Activated CD8-positive, alpha-beta T cell treated with anti-CD3 and anti-CD28 coated beads for 36 hours (primary cell): ENCODE data around the gene MACC1. TPM values are rescaled to one million over a fixed set of nuclear protein-coding genes. Genes with fewer than 3 reads are reported as not detected.
A peak's percentile ranks its signal among the peaks of the same experiment; 100 is the strongest.

ENCODE experiments used
- ATAC-seq: fragments of 200-7000 bp; cut with Tn5 transposase; one replicate; pipeline ENCODE4 v1.10.0; 2021; ENCODE audit warnings: mild to moderate bottlenecking, moderate library complexity
- CTCF ChIA-PET: fragments of 350-600 bp; sonication (Branson Sonifier 250); formaldehyde crosslinking; loops from one replicate; lab custom pipeline; 2021; ENCODE audit warnings: antibody characterized with exemption; lab: Charles Lee
- POLR2A ChIA-PET: fragments of 350-600 bp; sonication (Branson Sonifier 250); formaldehyde crosslinking; loops from one replicate; lab custom pipeline; 2021; ENCODE audit warnings: antibody characterized with exemption; lab: Charles Lee
- DNase-seq: peaks from one replicate; pipeline ENCODE4 v3.0.0-alpha.2; 2020
- H3K27ac Mint-ChIP-seq: one replicate; pipeline ENCODE4 v1.8.0; 2021; ENCODE audit warnings: mild to moderate bottlenecking, mixed read lengths
- H3K27me3 Mint-ChIP-seq: one replicate; pipeline ENCODE4 v1.8.0; 2021; ENCODE audit warnings: mixed read lengths
- H3K36me3 Mint-ChIP-seq: one replicate; pipeline ENCODE4 v1.8.0; 2021; ENCODE audit warnings: low read depth, mixed read lengths
- H3K4me1 Mint-ChIP-seq: one replicate; pipeline ENCODE4 v1.8.0; 2021; ENCODE audit warnings: low read depth, mixed read lengths
- H3K4me3 Mint-ChIP-seq: one replicate; pipeline ENCODE4 v1.8.0; 2021; ENCODE audit warnings: mild to moderate bottlenecking, moderate library complexity, mixed read lengths
- H3K9me3 Mint-ChIP-seq: one replicate; pipeline ENCODE4 v1.8.0; 2021; ENCODE audit warnings: mixed read lengths
- intact Hi-C: fragments of 100-400 bp; cut with micrococcal nuclease; formaldehyde crosslinking; loops from one replicate; pipeline ENCODE4 v1.10.0; 2022
- total RNA-seq, 2 experiments: library from RNA; stranded (reverse); gene quantifications; one replicate each; pipeline ENCODE4 v1.2.3, GENCODE V29; 2021
- TF ChIP-seq, protein P1 (sequence below): fragments of 200-600 bp; IDR thresholded peaks from one replicate; pipeline ENCODE4 v1.8.0; 2022; ENCODE audit warnings: antibody characterized with exemption, mild to moderate bottlenecking

MACC1 gene
- total RNA-seq, 2 experiments from 2014 or later, result 0.14 to 0.38 TPM

DNA sequence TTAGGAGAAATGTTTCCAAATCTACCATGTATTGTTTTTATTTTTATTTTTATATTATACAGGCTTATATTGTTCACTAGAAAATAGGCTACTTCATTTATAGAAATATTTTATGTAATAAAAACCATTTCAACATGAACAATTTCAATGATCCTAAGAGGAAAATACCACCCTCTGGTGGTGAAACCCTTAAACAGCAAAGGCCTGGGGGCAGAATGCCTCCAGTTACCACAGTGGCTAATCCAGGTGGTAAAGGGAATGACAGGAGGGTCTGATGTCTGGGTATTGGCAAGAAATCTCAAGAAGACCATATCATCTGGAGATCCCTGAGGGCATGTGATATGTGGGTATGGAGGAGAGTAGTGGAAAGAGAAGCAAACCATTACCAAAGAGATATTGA lies 19.3 kb downstream of the MACC1 start:
- TF ChIP-seq, protein P1, sequence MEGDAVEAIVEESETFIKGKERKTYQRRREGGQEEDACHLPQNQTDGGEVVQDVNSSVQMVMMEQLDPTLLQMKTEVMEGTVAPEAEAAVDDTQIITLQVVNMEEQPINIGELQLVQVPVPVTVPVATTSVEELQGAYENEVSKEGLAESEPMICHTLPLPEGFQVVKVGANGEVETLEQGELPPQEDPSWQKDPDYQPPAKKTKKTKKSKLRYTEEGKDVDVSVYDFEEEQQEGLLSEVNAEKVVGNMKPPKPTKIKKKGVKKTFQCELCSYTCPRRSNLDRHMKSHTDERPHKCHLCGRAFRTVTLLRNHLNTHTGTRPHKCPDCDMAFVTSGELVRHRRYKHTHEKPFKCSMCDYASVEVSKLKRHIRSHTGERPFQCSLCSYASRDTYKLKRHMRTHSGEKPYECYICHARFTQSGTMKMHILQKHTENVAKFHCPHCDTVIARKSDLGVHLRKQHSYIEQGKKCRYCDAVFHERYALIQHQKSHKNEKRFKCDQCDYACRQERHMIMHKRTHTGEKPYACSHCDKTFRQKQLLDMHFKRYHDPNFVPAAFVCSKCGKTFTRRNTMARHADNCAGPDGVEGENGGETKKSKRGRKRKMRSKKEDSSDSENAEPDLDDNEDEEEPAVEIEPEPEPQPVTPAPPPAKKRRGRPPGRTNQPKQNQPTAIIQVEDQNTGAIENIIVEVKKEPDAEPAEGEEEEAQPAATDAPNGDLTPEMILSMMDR, result peak; percentile 35
- intact Hi-C loops, result no loop called here
- Mint-ChIP-seq H3K4me1 (peaks cover 4% of the 10 kb centered on the region), H3K27me3 (no peaks in the 10 kb centered on the region), H3K36me3 (no peaks in the 10 kb centered on the region), H3K9me3 (no peaks in the 10 kb centered on the region), H3K27ac (no peak overlapping the region), H3K4me3 (no peak overlapping the region)
- ChIA-PET CTCF (no interaction called here), POLR2A (no interaction called here)
- ATAC-seq (no peak), DNase-seq (peak; percentile 8)

- no peak for DNase-seq
- Mint-ChIP-seq H3K27ac (no peak overlapping the region), H3K36me3 (no peaks in the 10 kb centered on the region), H3K4me1 (peaks cover 4% of the 10 kb centered on the region), H3K4me3 (no peak overlapping the region), H3K27me3 (no peaks in the 10 kb centered on the region), H3K9me3 (no peaks in the 10 kb centered on the region)
- intact Hi-C loops, result no loop called here
- POLR2A ChIA-PET, result no interaction called here
- TF ChIP-seq, protein P1, result no peak
- no peak for ATAC-seq
- CTCF ChIA-PET, result interaction anchor here (0.8 kb wide), 1 partner anchor 443 kb away, joined by 3 read pairs; no protein-coding TSS in a partner anchor
Measured at GRCh38 chr7:20197125-20197748, 19.9 kb downstream of the MACC1 start.

GRCh38 chr7:20194343-20194995 lies 22.7 kb downstream of the MACC1 start:
- intact Hi-C loops, result no loop called here
- TF ChIP-seq, protein P1, result no peak
- no peak for DNase-seq

DNA sequence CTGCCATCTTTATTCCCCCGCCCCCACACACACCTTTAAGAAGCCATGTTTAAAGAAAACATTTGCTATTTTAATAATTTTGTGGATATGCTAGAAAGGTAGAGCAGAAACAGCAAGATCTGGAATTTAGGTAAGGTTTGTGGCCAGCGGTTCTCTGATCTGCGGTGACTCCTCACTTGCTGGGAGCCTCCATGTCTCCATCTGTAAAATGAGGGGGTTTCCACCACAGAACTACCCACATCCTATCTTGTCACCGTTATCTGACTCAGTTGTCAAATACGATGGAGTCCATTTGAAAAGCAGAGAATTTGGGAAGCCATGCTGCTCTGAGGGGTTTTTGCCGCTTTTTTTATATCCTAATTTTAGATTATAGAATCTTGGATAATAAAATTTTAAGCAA lies 23.3 kb downstream of the MACC1 start:
- peaks cover 6% of the 10 kb centered on the region for H3K9me3 Mint-ChIP-seq
- no peak overlapping the region for H3K4me3 Mint-ChIP-seq

More at GRCh38 chr7:20194343-20194995, 22.7 kb downstream of the MACC1 start:
- peaks cover 3% of the 10 kb centered on the region for H3K9me3 Mint-ChIP-seq
- H3K4me3 Mint-ChIP-seq, result no peak overlapping the region
- peaks cover 2% of the 10 kb centered on the region for H3K36me3 Mint-ChIP-seq
- ChIA-PET POLR2A (no interaction called here), CTCF (interaction anchor here (1.1 kb wide), 1 partner anchor 117 kb away, joined by 4 read pairs; no protein-coding TSS in a partner anchor)
- peaks cover 4% of the 10 kb centered on the region for H3K4me1 Mint-ChIP-seq
- H3K27me3 Mint-ChIP-seq, result no peaks in the 10 kb centered on the region
- H3K27ac Mint-ChIP-seq, result no peak overlapping the region
- no peak for ATAC-seq

More for the DNA sequence above, 23.3 kb downstream of the MACC1 start:
- H3K36me3 Mint-ChIP-seq, result peaks cover 2% of the 10 kb centered on the region
- intact Hi-C loops, result no loop called here
- H3K27ac Mint-ChIP-seq, result no peak overlapping the region
- H3K27me3 Mint-ChIP-seq, result no peaks in the 10 kb centered on the region
- CTCF ChIA-PET, result interaction anchor here (1.1 kb wide), 1 partner anchor 117 kb away, joined by 4 read pairs; no protein-coding TSS in a partner anchor
- no peak for DNase-seq
- H3K4me1 Mint-ChIP-seq, result no peaks in the 10 kb centered on the region
- POLR2A ChIA-PET, result no interaction called here
- no peak for ATAC-seq
- TF ChIP-seq, protein P1, result no peak
